Hepatocyte (in vitro differentiated cells): ENCODE measurements around the gene GALNT18. TPM values are rescaled to one million over a fixed set of nuclear protein-coding genes. Genes with fewer than 3 reads are reported as not detected.

Experiments used
- DNase-seq: peaks from one replicate; pipeline ENCODE4 v3.0.0-alpha.2; 2016; ENCODE audit warnings: low spot score
- H2AFZ ChIP-seq: fragments of 200-600 bp; sonication (generic); 2 replicates; pipeline ENCODE4 v1.6.0; 2016; ENCODE audit warnings: antibody characterized with exemption, mild to moderate bottlenecking
- H3K27ac ChIP-seq: fragments of 200-600 bp; sonication (generic); 2 replicates; pipeline ENCODE4 v1.5.1; 2016; ENCODE audit warnings: mild to moderate bottlenecking
- H3K27me3 ChIP-seq: fragments of 200-600 bp; sonication (generic); 2 replicates; pipeline ENCODE4 v1.6.1; 2016
- H3K36me3 ChIP-seq: fragments of 200-600 bp; sonication (generic); replicated peaks from 2 replicates; pipeline ENCODE4 v1.5.1; 2016; ENCODE audit warnings: low read depth; ENCODE audit not compliant: insufficient read depth
- H3K4me1 ChIP-seq: fragments of 200-600 bp; sonication (generic); 2 replicates; pipeline ENCODE4 v1.5.1; 2016; ENCODE audit warnings: mild to moderate bottlenecking, moderate library complexity; ENCODE audit not compliant: insufficient read depth
- H3K4me2 ChIP-seq: fragments of 200-600 bp; sonication (generic); 2 replicates; pipeline ENCODE4 v1.6.0; 2016
- H3K4me3 ChIP-seq: fragments of 200-600 bp; sonication (generic); 2 replicates; pipeline ENCODE4 v1.5.1; 2016; ENCODE audit warnings: mild to moderate bottlenecking
- H3K79me2 ChIP-seq: fragments of 200-600 bp; sonication (generic); 2 replicates; pipeline ENCODE4 v1.6.0; 2017; ENCODE audit warnings: mild to moderate bottlenecking
- H3K9me2 ChIP-seq: fragments of 200-600 bp; sonication (generic); replicated peaks from 2 replicates; pipeline ENCODE4 v1.6.0; 2017; ENCODE audit warnings: mild to moderate bottlenecking; ENCODE audit not compliant: insufficient read depth
- H3K9me3 ChIP-seq: fragments of 200-600 bp; sonication (generic); 2 replicates; pipeline ENCODE4 v1.5.1; 2016; ENCODE audit warnings: low read depth, mild to moderate bottlenecking
- H4K20me1 ChIP-seq: fragments of 200-600 bp; sonication (generic); 2 replicates; pipeline ENCODE4 v1.6.0; 2016; ENCODE audit warnings: mild to moderate bottlenecking; ENCODE audit not compliant: insufficient read depth, poor library complexity, severe bottlenecking
- CTCF ChIP-seq: fragments of 200-600 bp; sonication (generic); IDR thresholded peaks from 2 replicates; pipeline ENCODE4 v1.5.1; 2016; ENCODE audit warnings: antibody characterized with exemption, mild to moderate bottlenecking; ENCODE audit not compliant: poor library complexity
- EZH2 ChIP-seq: fragments of 200-600 bp; sonication (generic); IDR thresholded peaks from 2 replicates; pipeline ENCODE4 v1.6.1; 2016; ENCODE audit warnings: antibody characterized with exemption, mild to moderate bottlenecking, borderline replicate concordance
- EZH2phosphoT487 ChIP-seq: fragments of 200-600 bp; sonication (generic); IDR thresholded peaks from one replicate; pipeline ENCODE4 v1.6.1; 2018; ENCODE audit warnings: antibody characterized with exemption, mild to moderate bottlenecking, low read depth, moderate library complexity; ENCODE audit not compliant: unreplicated experiment, severe bottlenecking
- WGBS: methylation state at CpG from one replicate; pipeline ENCODE4 v1.1.6; 2016; ENCODE audit warnings: low lambda C conversion rate; ENCODE audit errors: missing lambda C conversion rate; 5-methylcytosine and 5-hydroxymethylcytosine counted together
- polyA plus RNA-seq: library from polyadenylated mRNA; unstranded; fragments of >200 nt; fragmentation: Nextera tagmentation; extraction: Ambion mirVana; gene quantifications from 2 replicates; pipeline ENCODE4 v1.2.1, GENCODE V29; 2016
- total RNA-seq: library from RNA; depleted of rRNA; stranded (reverse); fragments of >200 nt; gene quantifications from 2 replicates; pipeline ENCODE4 v1.2.3, GENCODE V29; 2014

Gene GALNT18
- total and polyA plus RNA-seq, 2 experiments from 2014 or later: 11.6 to 22.4 TPM

GRCh38 chr11:11260903-11261302, 360.9 kb downstream of the GALNT18 start:
- no peak for DNase-seq
- Histone ChIP-seq H3K27me3 (no peaks in the 10 kb centered on the region), H3K4me2 (no peak overlapping the region), H3K27ac (no peak overlapping the region), H3K9me3 (no peaks in the 10 kb centered on the region), H3K79me2 (no peaks in the 10 kb centered on the region), H4K20me1 (no peaks in the 10 kb centered on the region), H2AFZ (no peak overlapping the region), H3K4me3 (no peak overlapping the region), H3K36me3 (no peaks in the 10 kb centered on the region), H3K4me1 (no peaks in the 10 kb centered on the region), H3K9me2 (no peaks in the 10 kb centered on the region)
- WGBS: 70% methylated on average over 4 of the region's 4 CpGs
- TF ChIP-seq EZH2 (no peak), CTCF (no peak)

GRCh38 chr11:11253995-11254394, 367.8 kb downstream of the GALNT18 start:
- H3K27me3 ChIP-seq: no peaks in the 10 kb centered on the region
- WGBS: 82% methylated on average over 5 of the region's 5 CpGs
- no peak for TF ChIP-seq EZH2
- TF ChIP-seq CTCF: no peak
- no peak for TF ChIP-seq EZH2phosphoT487

GRCh38 chr11:11253497-11253896, 368.3 kb downstream of the GALNT18 start:
- TF ChIP-seq EZH2phosphoT487: no peak
- TF ChIP-seq EZH2: no peak
- no peak for TF ChIP-seq CTCF
- Histone ChIP-seq H4K20me1 (no peaks in the 10 kb centered on the region), H3K4me2 (no peak overlapping the region), H3K9me3 (no peaks in the 10 kb centered on the region), H3K9me2 (no peaks in the 10 kb centered on the region), H2AFZ (no peak overlapping the region), H3K4me1 (no peaks in the 10 kb centered on the region), H3K79me2 (no peaks in the 10 kb centered on the region), H3K4me3 (no peak overlapping the region), H3K36me3 (no peaks in the 10 kb centered on the region), H3K27ac (no peak overlapping the region), H3K27me3 (no peaks in the 10 kb centered on the region)
- WGBS: 59% methylated on average over 4 of the region's 4 CpGs
- no peak for DNase-seq

More at GRCh38 chr11:11253995-11254394, 367.8 kb downstream of the GALNT18 start:
- no peaks in the 10 kb centered on the region for H3K36me3 ChIP-seq
- no peak overlapping the region for H3K4me2 ChIP-seq
- no peaks in the 10 kb centered on the region for H3K79me2 ChIP-seq
- no peak for DNase-seq
- no peak overlapping the region for H3K27ac ChIP-seq
- no peak overlapping the region for H3K4me3 ChIP-seq
- H2AFZ ChIP-seq: no peak overlapping the region
- H3K9me2 ChIP-seq: no peaks in the 10 kb centered on the region
- no peaks in the 10 kb centered on the region for H4K20me1 ChIP-seq
- no peaks in the 10 kb centered on the region for H3K4me1 ChIP-seq
- H3K9me3 ChIP-seq: no peaks in the 10 kb centered on the region

GRCh38 chr11:11252403-11252802, 369.4 kb downstream of the GALNT18 start:
- no peak overlapping the region for H3K27ac ChIP-seq
- H3K4me3 ChIP-seq: no peak overlapping the region
- no peaks in the 10 kb centered on the region for H3K36me3 ChIP-seq
- no peak for DNase-seq
- no peak overlapping the region for H3K4me2 ChIP-seq
- H3K27me3 ChIP-seq: no peaks in the 10 kb centered on the region
- H4K20me1 ChIP-seq: no peaks in the 10 kb centered on the region
- H2AFZ ChIP-seq: no peak overlapping the region
- H3K79me2 ChIP-seq: no peaks in the 10 kb centered on the region
- no peaks in the 10 kb centered on the region for H3K4me1 ChIP-seq
- no peak for TF ChIP-seq EZH2phosphoT487
- 92% methylated on average over 6 of the region's 6 CpGs for WGBS
- H3K9me3 ChIP-seq: no peaks in the 10 kb centered on the region
- H3K9me2 ChIP-seq: no peaks in the 10 kb centered on the region
